GM10266 (cell line): ENCODE data around the gene MMP14.
"Not testable (repeated sequence)": the region's sequence is repeated elsewhere in the genome, so short reads cannot be mapped to it uniquely, and the experiment has no call there.

Experiments used
- DNase-seq: peaks from one replicate; pipeline ENCODE4 v3.0.0; 2012; ENCODE audit errors: extremely low spot score
- CTCF ChIP-seq: IDR thresholded peaks from 2 replicates; pipeline ENCODE4 v1.5.1; 2012; ENCODE audit warnings: mild to moderate bottlenecking, low read depth; ENCODE audit not compliant: control insufficient read depth, insufficient read depth; ENCODE audit errors: missing control alignments

Gene MMP14

GRCh38 chr14:22848351-22849164, 12.2 kb downstream of the MMP14 start:
- TF ChIP-seq CTCF = no peak
- DNase-seq = peak; percentile 35

GRCh38 chr14:22849212-22849819, 12.9 kb downstream of the MMP14 start:
- no peak for TF ChIP-seq CTCF

GRCh38 chr14:22850944-22851764, 14.8 kb downstream of the MMP14 start:
- DNase-seq = no peak
- TF ChIP-seq CTCF = no peak

More at GRCh38 chr14:22849212-22849819, 12.9 kb downstream of the MMP14 start:
- DNase-seq = no peak

- not testable (repeated sequence) for DNase-seq
Observed at GRCh38 chr14:22852178-22852577, 15.8 kb downstream of the MMP14 start.

- no peak for TF ChIP-seq CTCF
Observed at GRCh38 chr14:22852599-22852939, 16.2 kb downstream of the MMP14 start.

GRCh38 chr14:22852940-22853767, 16.8 kb downstream of the MMP14 start:
- peak; percentile 95 for TF ChIP-seq CTCF
- DNase-seq = peak; percentile 84

More at GRCh38 chr14:22852599-22852939, 16.2 kb downstream of the MMP14 start:
- no peak for DNase-seq

- DNase-seq = not testable (repeated sequence)
Observed at GRCh38 chr14:22854296-22854695, 17.9 kb downstream of the MMP14 start.
